Neural progenitor cell (in vitro differentiated cells): ENCODE measurements around the gene CIAPIN1. TPM values are rescaled to one million over a fixed set of nuclear protein-coding genes. Genes with fewer than 3 reads are reported as not detected.

Experiments used
- DNase-seq: peaks from one replicate; pipeline ENCODE4 v3.0.0-alpha.2; 2016; ENCODE audit warnings: low spot score
- H2AFZ ChIP-seq: fragments of 200-600 bp; sonication (generic); replicated peaks from 2 replicates; pipeline ENCODE4 v1.6.1; 2016; ENCODE audit warnings: antibody characterized with exemption
- H3F3A ChIP-seq: fragments of 200-600 bp; sonication (generic); 2 replicates; pipeline ENCODE4 v1.6.1; 2016; ENCODE audit warnings: antibody characterized with exemption, low read depth
- H3K27ac ChIP-seq: fragments of 200-600 bp; sonication (generic); 2 replicates; pipeline ENCODE4 v1.5.1; 2016; ENCODE audit warnings: mild to moderate bottlenecking
- H3K27me3 ChIP-seq: fragments of 200-600 bp; sonication (generic); 2 replicates; pipeline ENCODE4 v1.6.1; 2016; ENCODE audit warnings: mild to moderate bottlenecking, moderate library complexity
- H3K36me3 ChIP-seq: fragments of 200-600 bp; sonication (generic); 2 replicates; pipeline ENCODE4 v1.5.1; 2016
- H3K4me1 ChIP-seq: fragments of 200-600 bp; sonication (generic); 2 replicates; pipeline ENCODE4 v1.6.1; 2016; ENCODE audit warnings: mixed run types
- H3K4me2 ChIP-seq: fragments of 200-600 bp; sonication (generic); 2 replicates; pipeline ENCODE4 v1.6.1; 2016
- H3K4me3 ChIP-seq: fragments of 200-600 bp; sonication (generic); 2 replicates; pipeline ENCODE4 v1.5.1; 2016
- H3K79me2 ChIP-seq: fragments of 200-600 bp; sonication (generic); 2 replicates; pipeline ENCODE4 v1.6.1; 2016; ENCODE audit warnings: low read depth
- H3K9ac ChIP-seq: fragments of 200-600 bp; sonication (generic); 2 replicates; pipeline ENCODE4 v1.6.1; 2016
- H3K9me3 ChIP-seq: fragments of 200-600 bp; sonication (generic); 2 replicates; pipeline ENCODE4 v1.5.1; 2016; ENCODE audit warnings: low read depth
- H4K20me1 ChIP-seq: fragments of 200-600 bp; sonication (generic); 2 replicates; pipeline ENCODE4 v1.6.1; 2016; ENCODE audit warnings: low read depth
- H3K27ac Mint-ChIP-seq: 3 replicates; pipeline ENCODE4 v1.8.0; 2021; ENCODE audit warnings: mixed read lengths
- H3K27me3 Mint-ChIP-seq: 2 replicates; pipeline ENCODE4 v1.8.0; 2022; ENCODE audit warnings: low read depth, mild to moderate bottlenecking, inconsistent platforms, moderate library complexity, mixed read lengths; ENCODE audit not compliant: insufficient read depth
- H3K36me3 Mint-ChIP-seq: 3 replicates; pipeline ENCODE4 v1.8.0; 2021; ENCODE audit warnings: mixed read lengths
- H3K4me1 Mint-ChIP-seq: 3 replicates; pipeline ENCODE4 v1.8.0; 2021; ENCODE audit warnings: mixed read lengths
- H3K4me3 Mint-ChIP-seq: 3 replicates; pipeline ENCODE4 v1.8.0; 2021; ENCODE audit warnings: mild to moderate bottlenecking, moderate library complexity, mixed read lengths
- H3K9me3 Mint-ChIP-seq: 3 replicates; pipeline ENCODE4 v1.8.0; 2020; ENCODE audit warnings: mixed read lengths
- EZH2 ChIP-seq: fragments of 200-600 bp; sonication (generic); IDR thresholded peaks from 2 replicates; pipeline ENCODE4 v1.6.1; 2017; ENCODE audit warnings: antibody characterized with exemption, mild to moderate bottlenecking, moderate library complexity
- EZH2phosphoT487 ChIP-seq: fragments of 200-600 bp; sonication (generic); IDR thresholded peaks from 2 replicates; pipeline ENCODE4 v1.6.1; 2017; ENCODE audit warnings: antibody characterized with exemption
- total RNA-seq: library from RNA; depleted of rRNA; stranded (reverse); fragments of >200 nt; gene quantifications from 2 replicates; pipeline ENCODE4 v1.2.3, GENCODE V29; 2015; ENCODE audit warnings: low replicate concordance
- TF ChIP-seq, protein P1 (sequence below): fragments of 200-600 bp; sonication (generic); IDR thresholded peaks from 2 replicates; pipeline ENCODE4 v1.5.1; 2017; ENCODE audit warnings: antibody characterized with exemption, mild to moderate bottlenecking

Gene CIAPIN1
- total RNA-seq, 1 donor from 2014 or later, result 89.2 TPM

DNA sequence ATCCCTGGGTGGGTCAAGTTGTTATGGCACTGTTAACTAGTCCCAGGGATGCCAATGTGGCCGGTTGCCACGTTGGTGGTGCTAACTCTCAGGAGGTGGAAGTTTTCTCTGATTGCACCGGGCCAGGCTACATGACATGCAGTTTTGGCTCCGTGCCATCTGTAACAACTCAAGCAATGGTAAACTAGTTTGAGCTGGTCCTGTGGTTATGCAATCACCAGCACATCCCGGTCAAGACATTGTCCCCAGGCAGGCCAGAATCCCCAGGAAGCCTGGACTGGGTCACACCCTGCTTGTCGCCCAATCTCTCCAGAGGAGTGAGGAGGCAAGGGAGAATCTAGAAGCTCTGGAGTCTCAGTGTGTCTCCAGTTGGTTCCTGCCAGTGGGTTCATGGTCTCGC is 52.7 kb downstream of the CIAPIN1 start:
- TF ChIP-seq, protein P1, sequence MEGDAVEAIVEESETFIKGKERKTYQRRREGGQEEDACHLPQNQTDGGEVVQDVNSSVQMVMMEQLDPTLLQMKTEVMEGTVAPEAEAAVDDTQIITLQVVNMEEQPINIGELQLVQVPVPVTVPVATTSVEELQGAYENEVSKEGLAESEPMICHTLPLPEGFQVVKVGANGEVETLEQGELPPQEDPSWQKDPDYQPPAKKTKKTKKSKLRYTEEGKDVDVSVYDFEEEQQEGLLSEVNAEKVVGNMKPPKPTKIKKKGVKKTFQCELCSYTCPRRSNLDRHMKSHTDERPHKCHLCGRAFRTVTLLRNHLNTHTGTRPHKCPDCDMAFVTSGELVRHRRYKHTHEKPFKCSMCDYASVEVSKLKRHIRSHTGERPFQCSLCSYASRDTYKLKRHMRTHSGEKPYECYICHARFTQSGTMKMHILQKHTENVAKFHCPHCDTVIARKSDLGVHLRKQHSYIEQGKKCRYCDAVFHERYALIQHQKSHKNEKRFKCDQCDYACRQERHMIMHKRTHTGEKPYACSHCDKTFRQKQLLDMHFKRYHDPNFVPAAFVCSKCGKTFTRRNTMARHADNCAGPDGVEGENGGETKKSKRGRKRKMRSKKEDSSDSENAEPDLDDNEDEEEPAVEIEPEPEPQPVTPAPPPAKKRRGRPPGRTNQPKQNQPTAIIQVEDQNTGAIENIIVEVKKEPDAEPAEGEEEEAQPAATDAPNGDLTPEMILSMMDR, result no peak
- no peak for TF ChIP-seq EZH2
- no peak for TF ChIP-seq EZH2phosphoT487
- H3K4me3 Mint-ChIP-seq, result no peak overlapping the region
- no peak for DNase-seq
- H3K27me3 Mint-ChIP-seq, result peaks cover 14% of the 10 kb centered on the region
- no peaks in the 10 kb centered on the region for H3K4me1 Mint-ChIP-seq
- H3K9me3 Mint-ChIP-seq, result no peaks in the 10 kb centered on the region
- no peak overlapping the region for H3K4me3 ChIP-seq
- no peak overlapping the region for H3K9ac ChIP-seq
- H3K4me2 ChIP-seq, result no peak overlapping the region
- no peak overlapping the region for H3K27ac Mint-ChIP-seq
- no peaks in the 10 kb centered on the region for H3K79me2 ChIP-seq
- no peak overlapping the region for H3K27ac ChIP-seq
- H3K27me3 ChIP-seq, result no peaks in the 10 kb centered on the region
- no peaks in the 10 kb centered on the region for H3F3A ChIP-seq
- H3K4me1 ChIP-seq, result no peaks in the 10 kb centered on the region
- H3K36me3 ChIP-seq, result no peaks in the 10 kb centered on the region
- H3K9me3 ChIP-seq, result no peaks in the 10 kb centered on the region
- no peaks in the 10 kb centered on the region for H4K20me1 ChIP-seq
- H3K36me3 Mint-ChIP-seq, result no peaks in the 10 kb centered on the region
- H2AFZ ChIP-seq, result no peak overlapping the region

DNA sequence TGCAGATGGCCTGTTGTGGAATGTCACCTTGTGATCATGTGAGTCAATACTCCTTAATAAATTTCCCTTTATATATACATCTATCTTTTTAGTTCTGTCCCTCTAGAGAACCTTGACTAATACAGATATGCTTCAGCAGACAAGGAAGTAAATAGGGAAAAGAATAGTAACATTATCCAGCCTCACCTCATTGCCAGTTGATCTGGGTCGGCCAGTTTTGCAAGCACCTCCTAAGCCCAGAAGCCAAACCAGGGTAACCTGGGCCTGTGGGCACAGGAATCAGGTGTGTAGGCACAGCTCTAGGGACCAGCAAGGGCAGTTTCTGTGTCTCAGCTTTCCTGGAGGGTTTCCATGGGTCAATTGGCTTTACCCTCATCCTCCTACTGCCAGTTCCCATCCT is 54.5 kb downstream of the CIAPIN1 start:
- no peaks in the 10 kb centered on the region for H3K9me3 Mint-ChIP-seq
- Histone ChIP-seq H3F3A (peaks cover 8% of the 10 kb centered on the region), H4K20me1 (no peaks in the 10 kb centered on the region), H2AFZ (no peak overlapping the region), H3K4me1 (no peaks in the 10 kb centered on the region), H3K36me3 (no peaks in the 10 kb centered on the region), H3K79me2 (no peaks in the 10 kb centered on the region), H3K27ac (no peak overlapping the region), H3K4me3 (no peak overlapping the region), H3K9ac (no peak overlapping the region), H3K4me2 (no peak overlapping the region), H3K27me3 (no peaks in the 10 kb centered on the region), H3K9me3 (no peaks in the 10 kb centered on the region)
- DNase-seq, result no peak
- peaks cover 19% of the 10 kb centered on the region for H3K27me3 Mint-ChIP-seq
- peak overlapping the region; percentile 35 for H3K27ac Mint-ChIP-seq
- no peaks in the 10 kb centered on the region for H3K36me3 Mint-ChIP-seq
- H3K4me1 Mint-ChIP-seq, result no peaks in the 10 kb centered on the region
- no peak overlapping the region for H3K4me3 Mint-ChIP-seq
- TF ChIP-seq EZH2 (no peak), EZH2phosphoT487 (no peak)
- TF ChIP-seq, protein P1, result no peak

DNA sequence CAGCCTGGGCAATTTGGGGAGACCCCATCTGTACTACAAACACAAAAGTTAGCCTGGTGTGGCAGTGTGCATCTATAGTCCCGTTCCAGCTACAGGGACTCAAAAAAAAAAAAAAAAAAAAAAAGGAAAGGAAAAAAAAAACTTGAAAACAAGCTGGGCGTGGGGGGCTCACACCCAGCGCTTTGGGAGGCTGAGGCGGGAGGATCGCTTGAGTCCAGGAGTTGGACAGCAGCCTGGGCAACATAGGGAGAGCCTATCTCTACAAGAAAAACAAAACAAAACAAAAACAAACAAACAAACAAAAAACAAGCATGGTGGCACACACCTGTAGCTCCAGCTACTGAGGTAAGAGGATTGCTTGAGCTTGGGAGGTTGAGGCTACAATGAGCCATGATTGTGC is 55.5 kb downstream of the CIAPIN1 start:
- H3K27ac Mint-ChIP-seq, result no peak overlapping the region
- H3K4me1 ChIP-seq, result no peaks in the 10 kb centered on the region
- no peak overlapping the region for H3K4me3 Mint-ChIP-seq
- H3K4me1 Mint-ChIP-seq, result peaks cover 3% of the 10 kb centered on the region
- H3K4me2 ChIP-seq, result no peak overlapping the region
- H3K4me3 ChIP-seq, result no peak overlapping the region
- no peaks in the 10 kb centered on the region for H4K20me1 ChIP-seq
- no peak overlapping the region for H2AFZ ChIP-seq
- no peak for DNase-seq
- H3K27me3 Mint-ChIP-seq, result peaks cover 19% of the 10 kb centered on the region
- H3K27me3 ChIP-seq, result no peaks in the 10 kb centered on the region
- no peaks in the 10 kb centered on the region for H3K36me3 ChIP-seq
- H3K9me3 Mint-ChIP-seq, result no peaks in the 10 kb centered on the region
- H3K27ac ChIP-seq, result no peak overlapping the region
- H3K36me3 Mint-ChIP-seq, result no peaks in the 10 kb centered on the region
- peaks cover 8% of the 10 kb centered on the region for H3F3A ChIP-seq
- no peak overlapping the region for H3K9ac ChIP-seq
- H3K9me3 ChIP-seq, result no peaks in the 10 kb centered on the region
- TF ChIP-seq EZH2phosphoT487 (no peak), EZH2 (no peak)
- TF ChIP-seq, protein P1, result no peak
- H3K79me2 ChIP-seq, result no peaks in the 10 kb centered on the region
